PFSK-1 (cell line): ENCODE data around the gene UPB1.

Source experiments
- FOXP2 ChIP-seq: optimal IDR thresholded peaks from 2 replicates; pipeline ENCODE3; 2011; ENCODE audit warnings: borderline replicate concordance, control low read depth, inconsistent platforms; ENCODE audit not compliant: insufficient read depth; ENCODE audit errors: extremely low read length, extremely low read depth
- POLR2AphosphoS5 ChIP-seq: IDR thresholded peaks from 2 replicates; pipeline ENCODE4 v1.6.1; 2012; ENCODE audit warnings: low read depth, mild to moderate bottlenecking, control low read depth, low read length, moderate library complexity
- REST ChIP-seq, 2 experiments: IDR thresholded peaks; 2 replicates each; pipeline versions ENCODE4 v1.6.1 to v1.8.0; 2011 to 2012; ENCODE audit warnings: low read depth in 2 of 2, low read length in 2 of 2, control low read depth in 1 of 2, inconsistent platforms in 1 of 2, mild to moderate bottlenecking in 1 of 2, moderate library complexity in 1 of 2; ENCODE audit not compliant: insufficient read depth in 1 of 2
- SIN3A ChIP-seq: IDR thresholded peaks from 2 replicates; pipeline ENCODE4 v1.6.1; 2012; ENCODE audit warnings: mild to moderate bottlenecking, low read length, moderate library complexity, borderline replicate concordance; ENCODE audit not compliant: insufficient read depth
- TAF1 ChIP-seq: IDR thresholded peaks from 2 replicates; pipeline ENCODE4 v1.6.1; 2012; ENCODE audit warnings: low read length, control low read depth, borderline replicate concordance; ENCODE audit not compliant: insufficient read depth

UPB1 gene

GRCh38 chr22:24519496-24519895, 24.4 kb downstream of the UPB1 start:
- TF ChIP-seq POLR2AphosphoS5 (no peak), FOXP2 (no peak), TAF1 (no peak), REST (IDR thresholded peaks at IDR 0.05; ENCODE audit: insufficient read depth in 1 of 2, low read depth in 2 of 2, low read length in 2 of 2) (no peak), SIN3A (no peak)

GRCh38 chr22:24521791-24522245, 26.7 kb downstream of the UPB1 start:
- TF ChIP-seq REST (IDR thresholded peaks at IDR 0.05; ENCODE audit: insufficient read depth in 1 of 2, low read depth in 2 of 2, low read length in 2 of 2) = no peak
- TF ChIP-seq POLR2AphosphoS5 = no peak
- no peak for TF ChIP-seq SIN3A

- TF ChIP-seq SIN3A (no peak), REST (IDR thresholded peaks at IDR 0.05; ENCODE audit: insufficient read depth in 1 of 2, low read depth in 2 of 2, low read length in 2 of 2) (no peak), TAF1 (no peak), FOXP2 (no peak), POLR2AphosphoS5 (no peak)
Measured at GRCh38 chr22:24523873-24524272, 28.7 kb downstream of the UPB1 start.

- no peak for TF ChIP-seq FOXP2
- no peak for TF ChIP-seq POLR2AphosphoS5
- TF ChIP-seq REST (IDR thresholded peaks at IDR 0.05; ENCODE audit: insufficient read depth in 1 of 2, low read depth in 2 of 2, low read length in 2 of 2) = no peak
- no peak for TF ChIP-seq TAF1
- no peak for TF ChIP-seq SIN3A
Measured at GRCh38 chr22:24525416-24526037, 30.4 kb downstream of the UPB1 start.

GRCh38 chr22:24526191-24526590, 31.1 kb downstream of the UPB1 start:
- no peak for TF ChIP-seq REST (IDR thresholded peaks at IDR 0.05; ENCODE audit: insufficient read depth in 1 of 2, low read depth in 2 of 2, low read length in 2 of 2)
- TF ChIP-seq FOXP2 = no peak
- no peak for TF ChIP-seq SIN3A
- no peak for TF ChIP-seq TAF1
- no peak for TF ChIP-seq POLR2AphosphoS5
